ENCODE measurements around the gene DPP6.

Gene DPP6

GRCh38 chr7:154844955-154845354 lies 792.8 kb downstream of the DPP6 start:
- no peak for DNase-seq

GRCh38 chr7:154848464-154848863 lies 796.3 kb downstream of the DPP6 start:
- no peak for DNase-seq

- no peak for DNase-seq
These were observed 800.0 kb downstream of the DPP6 start for GRCh38 chr7:154852205-154852604.

- no peak for DNase-seq
These were observed 801.0 kb downstream of the DPP6 start for GRCh38 chr7:154853063-154853726.

GRCh38 chr7:154853727-154854095 lies 801.5 kb downstream of the DPP6 start:
- DNase-seq = no peak

GRCh38 chr7:154854836-154855235 lies 802.6 kb downstream of the DPP6 start:
- DNase-seq = no peak

GRCh38 chr7:154855366-154855765 lies 803.2 kb downstream of the DPP6 start:
- DNase-seq = no peak

- DNase-seq = no peak
These were observed 804.5 kb downstream of the DPP6 start for GRCh38 chr7:154856733-154857132.

- DNase-seq = no peak
These were observed 805.0 kb downstream of the DPP6 start for GRCh38 chr7:154857240-154857639.

- no peak for DNase-seq
These were observed 805.8 kb downstream of the DPP6 start for GRCh38 chr7:154857728-154858681.

- no peak for DNase-seq
These were observed 806.8 kb downstream of the DPP6 start for GRCh38 chr7:154858836-154859537.

- DNase-seq = no peak
These were observed 807.8 kb downstream of the DPP6 start for GRCh38 chr7:154859747-154860620.

- no peak for DNase-seq
These were observed 808.6 kb downstream of the DPP6 start for GRCh38 chr7:154860621-154861375.

- no peak for DNase-seq
These were observed 809.4 kb downstream of the DPP6 start for GRCh38 chr7:154861589-154861988.

- no peak for DNase-seq
These were observed 810.1 kb downstream of the DPP6 start for GRCh38 chr7:154862153-154862791.

GRCh38 chr7:154863766-154864522 lies 811.7 kb downstream of the DPP6 start:
- no peak for DNase-seq

GRCh38 chr7:154864523-154864891 lies 812.3 kb downstream of the DPP6 start:
- DNase-seq = no peak

- no peak for DNase-seq
These were observed 813.9 kb downstream of the DPP6 start for GRCh38 chr7:154865984-154866685.

- DNase-seq = no peak
These were observed 814.9 kb downstream of the DPP6 start for GRCh38 chr7:154867068-154867467.

GRCh38 chr7:154868921-154869320 lies 816.7 kb downstream of the DPP6 start:
- DNase-seq = no peak
